Measurements from ENCODE around the gene SIM1.

- TF ChIP-seq CTCF (IDR thresholded peaks at IDR 0.05; ENCODE audit: insufficient read depth, low read length, poor library complexity, severe bottlenecking) = no peak
- no peak for TF ChIP-seq EZH2phosphoT487 (conservative IDR thresholded peaks at IDR 0.05; ENCODE audit: low read length)
Measured at GRCh38 chr6:100463630-100464161, 1.0 kb downstream of the SIM1 start.

Measured in SU-DHL-6 (cell line).